SIG-M5 treated with dmso at 0.1 percent for 504 hours (cell line): ENCODE results near the gene TXK.

ENCODE experiments used
- DNase-seq: peaks from one replicate; lab custom pipeline; 2025; ENCODE audit not compliant: unreplicated experiment; lab: John Stamatoyannopoulos, UW

TXK gene

DNA sequence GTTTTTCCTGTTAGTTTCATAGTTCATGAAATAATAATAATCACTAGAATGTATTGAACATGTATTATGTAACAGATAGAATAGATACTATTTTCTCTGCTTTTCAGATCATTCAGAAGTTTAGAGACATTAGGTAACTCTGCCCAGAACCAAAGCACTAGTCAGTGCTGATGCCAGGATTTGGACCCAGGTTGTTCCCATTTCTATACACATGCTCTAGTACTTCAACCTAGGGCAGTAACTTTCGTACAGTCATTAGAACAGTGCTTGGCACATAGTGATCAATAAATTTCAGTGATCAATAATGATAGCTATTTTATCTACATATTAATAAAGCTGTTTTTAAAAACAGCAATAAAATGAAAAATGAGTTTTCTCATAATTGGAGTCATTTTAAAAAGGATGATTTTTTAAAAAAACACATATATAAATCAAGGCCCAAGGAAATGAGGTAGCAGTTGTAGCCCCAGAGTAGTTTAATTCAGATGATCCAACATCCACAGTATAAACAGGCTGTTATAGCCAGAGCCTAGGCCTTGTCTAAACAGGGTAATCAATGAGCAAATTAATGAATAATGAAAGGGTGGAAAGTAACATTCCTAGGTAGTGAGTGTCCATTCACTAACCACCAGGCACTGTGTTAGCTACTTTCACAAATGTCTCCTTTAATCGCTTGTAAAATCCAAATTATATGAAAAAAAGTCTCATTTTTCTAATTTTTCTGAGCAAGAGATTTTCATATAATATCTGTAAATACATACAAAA, 25.6 kb downstream of the TXK start:
- no peak for DNase-seq

DNA sequence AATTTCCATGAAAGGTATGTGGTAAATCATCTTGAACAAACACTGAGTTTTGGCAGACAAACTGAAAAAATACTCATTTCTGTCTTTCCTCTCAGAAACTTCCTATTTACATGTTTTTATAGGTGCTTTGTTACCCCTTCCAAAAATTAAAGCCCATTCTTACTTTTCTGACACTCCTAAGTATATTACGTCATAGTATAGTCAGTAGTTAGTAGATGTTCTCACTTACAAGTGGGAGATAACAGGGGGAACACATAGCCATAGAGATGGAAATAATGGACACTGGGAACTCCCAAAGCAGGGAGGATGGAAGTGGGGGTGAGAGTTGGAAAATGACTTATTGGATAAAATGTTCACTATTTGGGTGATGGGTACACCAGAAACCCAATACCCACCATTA, 28.8 kb downstream of the TXK start:
- DNase-seq = no peak

DNA sequence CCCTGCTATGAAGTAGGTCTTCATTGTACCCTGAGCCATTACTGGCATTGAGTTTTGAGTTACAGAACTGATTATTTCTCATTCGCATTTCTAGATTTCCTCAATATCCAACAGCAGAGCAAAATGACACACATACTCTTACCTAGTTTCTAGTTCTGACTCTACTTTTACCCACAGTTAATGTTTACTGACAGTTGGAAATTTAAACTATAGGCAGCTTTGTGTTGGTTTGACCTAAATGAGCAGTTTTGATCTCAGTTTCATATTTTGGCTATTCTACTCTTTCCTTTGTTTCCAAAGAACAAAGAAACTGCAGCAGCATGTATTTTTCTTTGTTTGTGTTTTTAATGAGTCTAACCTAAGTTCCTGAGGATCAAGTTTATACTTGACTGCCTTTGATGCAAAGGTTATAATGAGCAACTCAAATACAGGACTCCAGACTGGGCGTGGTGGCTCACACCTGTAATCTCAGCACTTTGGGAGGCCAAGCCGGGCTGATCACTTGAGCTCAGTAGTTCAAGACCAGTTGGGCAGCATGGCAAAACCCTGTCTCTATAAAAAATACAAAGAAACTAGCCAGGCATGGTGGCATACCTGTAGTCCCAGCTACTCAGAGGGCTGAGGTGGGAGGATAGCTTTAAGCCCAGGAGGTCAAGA, 30.4 kb downstream of the TXK start:
- no peak for DNase-seq

DNA sequence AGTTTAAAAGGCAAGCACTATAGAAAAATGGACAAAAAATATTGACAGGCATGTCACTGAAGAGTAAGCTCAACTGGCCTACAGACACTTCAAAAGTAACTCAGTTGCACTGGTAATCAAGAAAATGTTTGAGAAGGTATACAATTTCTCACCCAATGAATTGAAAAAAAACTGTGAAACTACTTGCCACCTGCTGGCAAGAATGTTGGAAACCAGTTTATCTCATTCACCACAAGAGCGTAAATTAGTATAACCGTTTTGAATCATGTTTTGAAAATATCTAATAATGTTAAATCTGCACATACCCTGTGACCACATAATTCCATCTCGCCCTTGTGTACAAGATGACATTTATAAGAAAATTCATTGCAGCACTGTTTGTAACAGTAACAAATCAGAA, 31.7 kb downstream of the TXK start:
- DNase-seq = no peak

DNA sequence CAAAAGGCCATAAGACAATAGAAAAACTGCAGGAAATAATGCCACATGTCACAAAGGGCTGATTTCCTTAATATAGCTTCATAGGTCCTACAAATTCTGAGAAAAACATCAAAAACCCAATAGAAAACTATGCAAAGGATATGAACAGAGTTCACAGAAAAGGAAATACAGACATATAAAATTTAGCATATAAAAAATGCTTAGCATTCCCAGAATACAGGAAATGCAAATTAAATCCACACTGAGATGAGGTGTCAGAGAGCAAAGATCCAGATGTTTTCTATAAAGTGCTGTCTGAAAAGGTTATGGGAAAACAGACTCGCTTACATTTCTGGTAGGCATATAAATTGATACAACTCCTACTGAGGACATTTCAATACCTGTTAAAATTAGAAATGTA, 33.8 kb downstream of the TXK start:
- no peak for DNase-seq

DNA sequence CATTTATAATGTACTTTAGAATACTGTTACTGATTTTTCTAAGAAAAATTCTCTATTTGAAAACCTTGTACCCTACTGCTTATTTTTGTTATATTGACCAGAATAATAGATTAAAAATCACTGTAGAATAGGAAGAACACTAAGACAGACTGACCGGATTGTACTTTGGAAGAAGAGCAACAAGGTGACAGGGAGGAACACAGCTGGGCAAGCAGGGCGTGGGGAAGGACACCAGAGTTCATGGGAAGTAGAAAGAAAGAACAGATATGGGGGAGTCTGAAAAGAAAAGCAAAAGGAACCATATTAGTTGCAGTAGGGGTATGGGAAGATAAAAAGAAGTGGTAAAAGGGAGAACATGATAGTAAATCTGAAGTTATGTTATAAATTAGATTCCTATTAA, 38.6 kb downstream of the TXK start:
- no peak for DNase-seq

DNA sequence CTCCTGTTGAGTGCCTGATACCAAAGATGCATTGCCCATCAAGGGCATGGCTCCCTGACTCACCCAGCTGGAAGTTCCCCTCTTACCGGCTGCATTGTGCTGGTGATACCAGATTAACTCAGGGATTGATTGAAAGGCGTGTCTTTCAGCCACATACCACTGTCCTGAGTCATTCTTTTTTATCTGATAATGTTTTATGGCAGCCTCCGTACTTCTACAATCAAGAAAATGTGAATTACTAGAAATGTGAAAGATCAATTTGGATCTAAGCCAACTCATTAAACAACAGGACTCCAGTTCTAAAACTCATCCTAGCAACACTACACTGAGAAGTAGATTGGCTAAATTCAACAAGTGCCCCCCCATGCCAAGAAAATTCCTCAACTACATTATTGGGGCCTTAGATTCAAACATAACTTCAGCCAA, 40.0 kb downstream of the TXK start:
- no peak for DNase-seq

DNA sequence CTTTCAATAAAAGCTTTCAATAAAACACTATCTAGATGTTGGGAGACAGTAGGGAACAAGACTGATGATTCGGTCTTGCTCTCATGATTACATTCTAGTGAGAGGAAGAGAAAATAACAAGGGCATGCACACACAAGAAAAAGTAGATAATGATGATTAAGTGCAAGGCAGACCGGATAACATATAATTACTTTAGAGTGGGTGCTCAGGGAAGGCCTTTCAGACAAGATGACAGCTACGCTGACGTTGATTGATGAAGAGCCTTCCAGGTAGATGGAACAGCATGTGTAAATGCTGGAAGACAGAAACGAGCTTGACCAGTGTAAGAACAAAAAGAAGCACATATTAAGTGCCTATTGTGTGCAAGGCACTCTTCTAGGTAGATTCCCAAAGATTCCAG, 43.4 kb downstream of the TXK start:
- DNase-seq = no peak

DNA sequence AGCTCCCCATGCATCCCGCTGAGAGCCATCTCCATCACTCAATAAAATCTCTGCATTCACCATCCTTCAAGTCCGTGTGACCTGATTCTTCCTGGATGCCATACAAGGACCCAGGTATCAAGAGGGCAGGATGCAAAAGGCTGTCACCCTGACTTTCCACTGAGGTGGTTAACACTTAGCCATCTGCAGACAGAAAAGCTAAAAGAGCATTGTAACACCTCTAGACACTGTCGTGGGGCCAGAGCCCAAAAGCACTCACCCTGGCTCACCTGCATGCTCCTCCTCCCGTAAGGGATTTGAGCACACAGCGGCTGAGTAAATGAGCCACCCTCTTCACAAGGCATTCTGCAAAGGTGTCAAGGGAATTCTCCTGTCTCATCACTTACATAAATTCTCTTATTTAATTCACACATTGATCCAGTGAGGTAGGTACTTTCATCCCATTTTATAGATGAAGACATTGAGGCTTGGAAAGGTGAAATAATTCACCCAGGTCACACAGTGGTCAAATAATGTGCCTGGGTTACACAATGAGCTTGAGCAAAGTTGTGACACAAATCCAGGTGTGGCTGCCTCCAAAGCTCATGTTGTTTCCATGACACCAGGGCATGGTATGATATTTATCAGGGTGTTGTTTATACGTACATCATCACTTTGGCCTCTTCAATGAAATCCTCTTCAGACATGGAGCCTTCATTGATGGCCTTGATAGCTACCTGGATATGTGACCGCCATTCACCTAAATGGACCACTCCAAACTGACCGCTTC, 48.0 kb downstream of the TXK start:
- DNase-seq = no peak

DNA sequence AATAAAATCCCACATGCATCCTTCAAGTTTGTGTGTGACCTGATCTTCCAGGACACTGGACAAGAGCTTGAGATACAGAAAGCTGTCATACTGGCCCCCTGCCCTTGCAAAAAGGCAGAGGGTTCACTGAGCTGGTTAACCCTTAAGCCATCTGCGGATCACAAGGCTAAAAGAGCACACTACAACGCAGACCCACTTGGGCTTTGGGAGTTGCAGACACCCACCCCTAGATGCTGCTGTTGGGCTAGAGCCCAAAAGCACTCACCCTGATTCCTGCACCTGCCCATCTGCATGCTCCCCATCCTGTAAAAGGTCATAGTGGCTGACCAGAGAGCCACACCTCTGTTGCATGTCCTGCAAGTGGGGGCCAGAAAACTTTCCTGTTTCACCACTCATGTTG, 51.1 kb downstream of the TXK start:
- no peak for DNase-seq

DNA sequence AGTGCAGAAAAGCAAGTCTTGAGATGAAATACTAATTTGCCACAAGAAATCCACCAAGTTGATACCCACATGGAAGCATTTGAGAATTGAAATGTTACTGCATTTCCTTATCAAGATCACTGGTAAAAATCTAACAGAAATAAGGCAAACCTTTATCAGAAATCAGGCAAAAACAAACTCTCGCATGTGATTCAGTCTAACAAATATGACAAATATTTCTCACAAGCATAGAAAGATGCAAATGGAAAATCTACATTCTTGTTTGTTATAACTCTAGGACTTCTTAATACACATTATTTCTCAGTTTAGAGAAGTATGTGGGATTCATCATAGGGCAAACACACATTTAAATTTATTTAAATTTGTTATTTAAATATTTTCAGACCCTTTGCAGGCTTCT, 52.9 kb downstream of the TXK start:
- DNase-seq = no peak

DNA sequence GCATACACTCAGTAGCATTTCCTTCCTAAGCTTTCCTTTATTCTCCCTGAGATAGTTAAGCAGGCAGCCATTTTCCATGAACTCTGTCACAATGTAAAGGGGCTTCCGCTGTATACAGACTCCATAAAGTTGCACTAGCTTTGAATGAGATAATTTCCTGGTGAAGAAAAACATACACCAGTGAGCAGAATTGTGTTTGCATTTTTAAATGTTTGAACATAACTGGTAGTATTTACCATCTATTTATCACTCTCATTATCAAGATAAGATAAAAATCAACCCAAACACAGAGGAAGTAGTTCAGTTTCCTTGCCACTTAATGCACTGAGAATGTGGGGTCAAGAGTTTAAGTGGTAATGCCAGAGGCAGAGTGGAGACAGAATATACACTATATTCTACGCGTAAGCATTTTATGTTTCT, 54.1 kb downstream of the TXK start:
- no peak for DNase-seq

DNA sequence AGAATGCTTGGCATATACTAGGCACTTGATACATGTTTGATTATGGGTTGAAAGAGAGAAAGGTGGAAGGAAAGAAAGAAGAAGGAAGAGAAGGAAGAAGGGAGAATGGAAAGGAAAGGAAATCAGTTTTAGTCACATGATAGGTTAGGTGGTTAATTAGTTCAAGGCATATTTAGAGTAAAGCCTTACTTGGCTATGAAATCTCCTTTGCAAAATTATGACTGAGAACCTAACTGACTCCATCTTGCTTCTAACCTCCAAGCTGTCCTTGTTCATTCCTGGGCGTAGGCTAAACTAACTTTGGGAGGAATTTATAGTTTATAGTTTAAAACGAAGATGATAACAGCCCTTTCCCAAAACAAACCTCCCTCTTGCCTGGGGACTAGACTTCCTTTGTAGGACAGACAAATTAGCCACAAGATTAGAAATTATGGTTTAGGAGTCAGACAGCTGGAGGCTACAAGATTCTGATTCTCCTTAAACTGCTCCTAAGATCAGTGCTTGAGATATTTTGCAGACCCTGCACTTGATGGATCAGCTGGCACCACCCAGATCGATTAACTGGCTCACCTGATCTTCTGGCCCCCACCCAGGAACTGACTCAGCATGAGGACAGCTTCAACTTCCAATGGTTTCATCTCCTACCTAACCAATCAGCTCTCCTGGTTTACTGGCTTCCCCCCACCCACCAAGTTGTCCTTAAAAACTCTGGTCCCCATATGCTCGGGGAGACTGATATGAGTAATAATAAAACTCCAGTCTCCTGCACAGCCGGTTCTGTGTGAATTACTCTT, 55.0 kb downstream of the TXK start:
- no peak for DNase-seq

DNA sequence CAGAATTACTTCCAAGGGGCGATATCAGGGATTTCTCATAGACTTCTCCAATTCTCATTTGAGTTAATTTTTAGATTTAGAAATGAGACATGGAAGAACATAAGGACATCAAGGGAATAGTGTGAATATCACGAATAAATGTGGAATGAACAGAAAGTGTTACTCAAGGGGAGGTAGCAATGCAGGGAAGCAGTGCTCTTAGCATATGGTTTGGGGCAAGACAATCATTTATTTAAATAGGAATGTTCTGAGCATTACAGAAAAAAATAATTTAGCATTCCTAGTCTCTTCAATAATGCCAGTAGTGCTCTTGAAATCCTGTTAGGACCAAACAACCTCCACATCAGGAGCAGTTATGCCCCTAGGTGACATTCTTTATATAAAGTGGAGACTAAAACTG, 55.6 kb downstream of the TXK start:
- no peak for DNase-seq

DNA sequence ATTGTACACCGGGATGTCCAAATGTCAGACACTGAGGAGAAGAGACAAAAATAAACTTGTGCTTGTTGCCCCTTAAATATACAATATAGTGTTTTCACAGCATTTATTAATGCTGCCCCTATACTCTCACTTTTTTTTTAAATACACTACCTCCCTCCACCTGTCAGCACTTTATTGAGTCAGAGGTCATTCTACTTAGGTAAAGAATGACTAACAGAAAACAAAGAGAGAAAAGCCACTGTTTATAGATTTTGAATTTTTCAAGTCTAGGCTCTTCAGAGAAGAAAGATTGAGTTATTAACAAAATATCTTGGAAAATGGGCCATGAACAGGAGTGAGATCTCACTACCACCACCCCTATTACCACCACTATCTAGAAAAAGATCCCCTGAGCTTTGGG, 59.4 kb downstream of the TXK start:
- DNase-seq = no peak

DNA sequence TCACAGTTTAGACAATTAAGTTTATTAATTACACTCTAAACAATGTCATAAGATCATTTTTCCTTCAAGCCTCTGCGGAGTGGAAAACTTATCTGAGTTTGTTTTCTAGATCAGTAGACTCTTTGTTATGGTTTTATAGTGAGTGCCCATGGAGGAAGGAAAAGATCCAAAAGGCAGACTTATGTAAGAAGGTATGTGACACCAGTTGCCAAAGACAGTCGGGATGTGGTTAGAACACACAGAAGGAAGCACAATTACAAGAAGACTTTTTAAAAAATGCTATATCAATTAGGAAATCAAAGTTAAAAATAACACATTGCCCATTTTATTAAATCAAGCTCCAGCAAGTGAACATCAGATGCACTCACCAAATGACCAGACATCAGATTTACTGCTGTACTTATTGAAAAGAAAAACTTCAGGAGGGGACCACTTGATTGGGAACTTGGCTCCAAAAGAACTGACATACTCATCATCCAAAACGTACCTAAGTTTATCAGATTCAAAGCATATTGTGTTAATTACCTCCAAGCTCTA, 60.4 kb downstream of the TXK start:
- no peak for DNase-seq

DNA sequence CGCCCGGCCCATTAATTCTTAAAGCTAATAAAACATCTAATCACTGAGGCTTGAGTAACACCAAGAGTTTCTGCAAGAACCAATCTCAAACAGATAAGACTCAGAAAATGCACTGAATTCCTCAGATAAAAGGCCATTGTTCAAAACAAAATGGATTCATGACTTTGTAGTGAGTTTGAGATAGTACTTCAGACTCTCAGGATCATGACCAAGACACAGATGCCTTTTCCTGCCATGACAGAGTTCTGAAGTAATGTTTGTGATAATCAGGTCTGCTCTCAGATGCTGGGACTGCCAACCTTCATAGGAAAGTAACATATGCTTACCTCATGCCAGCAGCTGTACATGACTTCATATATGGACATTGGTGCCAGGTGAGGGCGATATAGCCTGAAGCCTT, 62.9 kb downstream of the TXK start:
- DNase-seq = no peak

DNA sequence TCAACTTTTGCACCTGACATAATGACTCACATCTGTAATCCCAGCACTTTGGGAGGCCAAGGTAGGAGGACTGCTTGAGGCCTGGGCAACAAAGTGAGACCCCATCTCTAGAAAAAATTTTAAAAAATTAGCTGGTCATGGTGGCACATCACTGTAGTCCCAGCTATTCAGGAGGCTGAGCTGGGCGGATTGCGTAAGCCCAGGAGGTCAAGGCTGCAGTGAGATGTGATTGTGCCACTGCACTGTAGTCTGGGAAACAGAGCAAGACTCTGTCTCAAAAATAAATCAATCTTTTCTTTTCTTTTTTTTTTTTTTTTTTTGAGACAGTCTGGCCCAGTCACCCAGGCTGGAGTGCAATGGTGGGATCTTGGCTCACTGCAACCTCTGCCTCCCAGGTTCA, 65.0 kb downstream of the TXK start:
- DNase-seq = no peak

DNA sequence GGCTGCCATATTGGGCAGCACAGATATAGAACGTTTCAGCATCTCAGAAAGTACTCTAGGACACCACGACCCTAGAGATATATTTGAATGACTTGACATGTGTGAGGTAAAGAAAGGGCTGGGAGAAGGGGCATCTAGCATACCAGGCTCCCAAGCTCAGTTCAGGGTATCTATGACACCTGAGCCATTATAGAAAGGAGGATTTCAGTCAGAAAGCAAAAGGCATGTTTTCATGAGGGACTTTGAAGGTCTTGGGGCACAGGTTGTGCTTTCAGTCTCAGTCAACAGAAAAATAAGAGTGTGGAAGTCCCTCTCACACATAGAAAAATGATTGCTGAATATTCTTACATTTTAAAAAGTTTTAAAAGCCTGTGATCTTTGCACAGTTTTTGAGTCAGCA, 65.9 kb downstream of the TXK start:
- no peak for DNase-seq

DNA sequence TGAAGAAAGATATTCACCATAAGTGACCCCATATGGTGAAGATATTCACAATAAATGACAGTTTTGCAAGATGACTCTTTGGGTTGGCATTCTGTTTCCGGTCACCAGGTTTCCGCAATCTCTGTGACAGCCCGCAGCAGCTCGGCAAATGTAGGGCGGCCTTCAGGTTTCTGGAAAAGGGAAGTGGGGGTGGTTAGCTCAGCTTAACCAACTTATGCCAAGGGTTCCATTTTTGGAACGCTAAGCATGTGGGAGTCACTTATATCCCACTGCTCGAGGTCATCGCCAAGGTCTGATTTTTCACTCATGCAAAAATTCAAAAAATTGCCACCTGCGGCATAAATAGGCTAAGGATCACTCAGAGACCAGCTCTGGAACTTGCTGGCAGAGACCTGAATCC, 66.5 kb downstream of the TXK start:
- DNase-seq = no peak

DNA sequence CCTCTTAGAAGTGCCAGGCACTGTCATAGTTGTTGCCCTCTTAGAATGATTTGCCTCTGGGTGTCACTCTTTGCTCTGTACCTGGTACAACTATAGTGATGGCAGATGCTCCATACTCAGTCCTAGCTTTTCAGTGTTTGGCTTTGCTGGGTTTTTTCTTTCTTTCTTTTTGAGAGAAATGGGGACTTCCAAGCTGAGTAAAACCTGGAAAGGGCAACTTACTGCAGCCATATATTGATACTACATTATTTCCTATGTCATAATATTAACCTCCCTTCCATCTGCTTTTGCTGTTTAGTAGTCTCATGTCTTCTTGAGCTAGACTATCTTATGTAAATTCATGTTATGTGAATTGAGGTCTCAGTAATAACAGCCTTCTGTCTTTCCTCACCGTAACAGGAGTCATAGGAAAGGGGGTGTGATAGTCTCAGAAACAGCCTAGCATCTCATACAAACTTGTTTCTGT, 68.4 kb downstream of the TXK start:
- no peak for DNase-seq
